GM18858 (cell line): Measurements from ENCODE around the gene NBAS.
"Not testable (repeated sequence)": the region's sequence is repeated elsewhere in the genome, so short reads cannot be mapped to it uniquely, and the experiment has no call there.

Experiments
- ATAC-seq: cut with Tn5 transposase; IDR thresholded peaks from one replicate; pipeline ENCODE4 v1.9.1; 2021; ENCODE audit not compliant: unreplicated experiment

The NBAS gene

DNA sequence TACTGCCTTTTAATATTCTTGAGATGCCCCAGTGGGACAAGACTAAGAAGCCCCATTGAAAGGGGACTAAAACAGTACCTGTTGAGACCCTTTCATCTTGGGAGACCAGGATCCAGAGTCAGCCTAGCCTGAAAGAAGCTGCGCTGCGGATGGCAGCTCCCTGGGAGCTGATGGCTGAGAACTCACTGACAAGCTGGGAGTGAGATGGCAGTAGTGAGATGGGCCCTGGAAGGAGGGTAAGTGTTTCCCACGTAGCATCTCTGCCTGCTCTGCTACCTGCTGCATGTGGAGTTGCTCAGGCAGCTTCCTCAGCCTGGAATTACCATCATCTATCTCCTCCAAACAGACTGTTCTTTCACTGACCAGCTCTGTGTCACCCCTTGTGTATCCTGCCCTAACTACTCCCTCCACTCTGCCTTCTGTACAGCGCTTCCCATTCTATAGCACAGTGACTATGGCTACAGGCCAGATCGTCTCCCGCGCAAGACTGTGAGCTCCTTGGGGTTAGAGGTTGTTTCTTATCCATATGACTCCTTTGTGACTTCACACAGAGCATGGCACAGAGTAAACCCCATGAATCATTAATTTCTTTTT is 330.4 kb downstream of the NBAS start:
- no peak for ATAC-seq

DNA sequence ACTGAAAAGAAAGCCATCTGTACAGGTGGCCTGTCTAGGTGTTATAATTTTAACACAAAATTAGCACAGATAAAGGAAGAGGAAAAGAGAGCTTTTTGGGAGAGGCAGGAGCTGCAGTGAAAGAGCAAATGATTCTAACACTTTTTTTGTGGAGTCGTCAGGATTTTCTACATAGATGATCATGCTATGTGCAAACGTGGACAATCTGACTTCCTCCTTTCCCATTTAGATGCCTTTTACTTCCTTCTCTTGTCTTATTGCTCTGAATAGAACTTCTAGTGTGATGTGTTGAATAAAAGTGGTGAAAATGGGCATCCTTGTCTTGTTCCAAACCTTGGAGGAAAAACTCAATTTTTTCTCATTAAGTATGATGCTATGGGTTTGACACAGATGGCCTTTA is 334.5 kb downstream of the NBAS start:
- ATAC-seq = no peak

DNA sequence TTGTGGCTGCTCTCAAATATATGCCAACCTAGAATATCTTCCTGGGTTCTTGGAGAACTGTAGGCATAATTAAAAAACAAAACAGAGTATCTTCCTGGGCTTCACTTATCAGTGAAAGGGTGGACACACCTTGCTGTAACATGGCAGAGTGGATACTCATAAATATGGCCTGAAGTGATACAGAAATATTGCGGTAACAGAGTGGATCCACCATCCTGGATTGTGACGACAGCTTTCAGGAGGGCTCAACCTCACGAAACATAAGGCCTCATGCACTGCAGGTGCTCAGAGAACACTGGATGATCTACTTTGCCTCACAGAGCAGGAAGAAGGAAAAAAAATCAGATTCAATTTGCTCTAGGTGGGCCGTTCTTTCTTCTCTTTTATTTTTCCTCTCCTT is 336.0 kb downstream of the NBAS start:
- no peak for ATAC-seq

DNA sequence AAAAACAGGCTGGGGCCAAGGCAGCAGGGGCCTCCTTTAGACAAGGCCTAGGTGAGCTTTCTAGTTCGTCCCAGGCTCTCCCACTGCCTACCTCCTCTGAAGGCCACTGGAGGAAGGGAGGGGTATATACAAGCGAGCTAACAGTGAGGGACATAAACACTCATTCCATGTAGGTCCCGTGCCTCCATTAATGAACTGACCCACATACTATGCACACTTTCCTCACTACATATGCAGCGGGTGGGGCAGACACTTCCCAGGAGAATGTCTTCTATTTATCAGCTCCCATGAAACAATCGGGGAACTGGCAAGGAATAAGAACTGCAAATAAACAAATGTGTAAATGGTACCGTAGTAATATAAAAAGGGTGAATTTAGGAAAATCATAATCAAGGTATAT is 336.5 kb downstream of the NBAS start:
- ATAC-seq = no peak

DNA sequence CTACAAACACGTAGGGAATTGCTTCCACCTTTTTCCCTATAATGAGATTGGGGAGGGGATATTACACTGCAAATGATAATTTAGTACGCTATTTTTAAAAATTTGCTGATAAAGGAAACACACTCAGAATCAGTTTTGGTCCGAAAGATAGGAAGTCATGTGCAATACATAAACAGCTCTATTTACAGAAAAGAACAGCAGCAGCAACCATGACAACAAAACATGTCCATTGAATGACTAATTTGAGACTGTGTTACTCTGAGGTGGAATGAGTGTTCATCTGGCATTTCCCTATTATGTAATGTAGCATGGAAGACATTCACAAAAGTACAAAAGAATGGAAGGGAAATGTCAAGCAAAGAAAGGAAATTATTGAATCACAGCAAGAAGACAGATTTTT is 337.2 kb downstream of the NBAS start:
- no peak for ATAC-seq

DNA sequence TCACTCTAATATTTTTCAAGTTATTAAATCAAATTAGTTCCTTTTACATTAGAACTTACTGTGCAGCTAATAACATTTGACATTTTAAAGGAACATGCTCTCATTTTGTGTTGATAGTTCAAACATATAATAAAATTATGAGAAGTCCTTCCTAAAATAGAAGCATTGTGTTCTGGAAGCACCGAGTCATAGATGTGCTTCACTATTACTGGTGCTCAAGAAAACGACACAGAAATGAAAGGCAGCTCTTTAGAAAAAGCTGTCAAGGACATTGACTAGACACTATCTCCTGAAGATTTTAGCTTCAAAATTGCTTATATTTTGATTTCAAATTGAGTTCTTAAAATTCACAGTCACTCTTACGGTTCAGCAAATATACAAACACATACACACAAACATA is 338.3 kb downstream of the NBAS start:
- no peak for ATAC-seq

DNA sequence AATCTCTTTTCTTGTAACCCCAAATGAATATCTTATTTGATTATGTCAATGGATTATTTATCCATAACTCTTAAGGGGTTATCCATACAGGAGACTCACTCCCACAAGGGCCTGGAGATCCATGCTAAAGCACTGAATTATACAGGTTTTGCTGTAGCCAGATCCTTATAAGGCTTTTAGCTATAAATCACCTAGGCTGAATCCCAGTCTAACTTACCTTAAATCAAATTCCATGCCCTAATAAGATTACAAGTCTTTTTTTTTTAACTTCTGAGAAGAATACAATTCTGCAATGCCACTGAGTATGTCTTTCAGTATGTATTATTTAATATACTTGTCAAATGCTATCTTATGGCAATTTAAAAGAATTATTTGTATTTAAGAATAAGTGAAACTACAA is 340.5 kb downstream of the NBAS start:
- no peak for ATAC-seq

DNA sequence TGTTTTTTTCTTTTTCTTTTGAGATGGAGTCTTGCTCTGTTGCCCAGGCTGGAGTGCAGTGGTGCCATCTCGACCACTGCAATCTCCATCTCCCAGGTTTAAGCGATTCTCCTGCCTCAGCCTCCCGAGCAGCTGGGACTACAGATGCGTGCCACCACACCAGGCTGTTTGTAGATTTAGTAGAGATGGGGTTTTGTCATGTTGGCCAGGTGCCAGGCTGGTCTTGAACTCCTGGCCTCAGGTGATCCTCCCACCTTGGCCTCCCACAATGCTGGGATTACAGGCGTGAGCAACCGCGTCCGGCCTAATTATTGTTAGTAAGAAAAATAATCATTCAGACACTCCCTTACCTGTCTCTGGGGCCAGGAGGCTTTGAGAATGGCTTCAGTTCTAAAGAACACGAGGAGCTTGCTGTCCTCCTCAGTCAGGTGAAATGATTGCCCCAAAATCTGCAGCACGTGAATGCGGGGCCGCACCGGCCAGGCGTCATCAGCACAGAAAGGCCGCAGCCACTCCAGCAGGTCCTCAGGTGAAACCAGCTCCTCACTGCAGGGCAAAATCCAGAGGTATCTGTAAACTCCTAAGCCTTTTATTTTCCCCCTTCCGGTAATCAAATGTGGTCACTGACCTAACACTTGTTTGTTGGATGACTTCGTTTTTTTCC is 342.6 kb downstream of the NBAS start:
- ATAC-seq = no peak

DNA sequence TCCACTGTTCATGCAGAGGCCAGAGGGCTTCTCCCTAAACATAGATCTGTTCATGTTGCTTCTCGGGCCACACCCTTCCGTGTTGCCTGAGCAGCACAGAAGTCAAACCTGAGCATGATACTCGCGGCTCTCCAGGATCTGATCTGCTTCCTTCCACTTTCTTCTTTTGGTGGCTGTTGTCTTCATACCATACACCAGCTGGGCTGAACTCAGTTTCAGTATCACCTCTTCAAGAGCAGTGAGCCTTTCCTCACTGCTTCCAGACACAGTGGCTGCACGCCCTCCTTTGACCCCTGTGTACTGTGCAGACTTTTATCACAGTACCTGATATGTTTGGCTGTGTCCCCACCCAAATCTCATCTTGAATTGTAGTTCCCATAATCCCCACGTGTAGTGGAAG is 348.9 kb downstream of the NBAS start:
- ATAC-seq = no peak

DNA sequence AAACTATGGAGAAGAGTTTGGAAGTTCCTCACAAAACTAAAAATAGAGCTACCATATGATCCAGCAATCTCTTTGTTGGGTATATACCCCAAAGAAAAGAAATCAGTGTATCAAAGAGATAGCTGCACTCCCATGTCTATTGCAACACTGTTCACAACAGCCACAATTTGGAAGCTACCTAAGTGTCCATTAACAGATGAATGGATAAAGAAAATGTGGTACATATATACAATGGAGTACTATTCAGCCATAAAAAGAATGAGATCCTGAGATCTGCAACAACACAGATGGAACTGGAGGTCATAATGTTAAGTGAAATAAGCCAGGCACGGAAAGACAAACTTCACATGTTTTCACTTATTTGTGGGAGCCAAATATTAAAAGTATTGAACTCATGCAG is 350.6 kb downstream of the NBAS start:
- ATAC-seq = not testable (repeated sequence)

DNA sequence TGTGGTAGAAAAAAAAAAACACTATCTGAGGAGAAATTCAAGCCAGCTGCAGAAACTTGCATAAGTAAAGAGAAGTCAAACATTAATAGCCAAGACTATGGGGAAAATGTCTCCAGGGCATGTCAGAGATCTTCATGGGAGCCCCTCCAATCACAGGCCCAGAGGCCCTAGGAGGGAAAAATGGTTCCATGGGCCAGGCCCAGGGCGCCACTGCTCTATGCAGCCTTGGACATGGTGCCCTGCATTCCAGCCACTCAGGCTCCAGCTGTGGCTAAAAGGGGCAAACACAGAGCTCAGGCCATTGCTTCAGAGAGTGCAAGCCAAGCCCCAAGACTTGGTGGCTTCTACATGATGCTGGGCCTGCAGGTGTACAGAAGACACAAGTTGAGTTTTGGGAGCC is 354.7 kb downstream of the NBAS start:
- ATAC-seq = no peak

DNA sequence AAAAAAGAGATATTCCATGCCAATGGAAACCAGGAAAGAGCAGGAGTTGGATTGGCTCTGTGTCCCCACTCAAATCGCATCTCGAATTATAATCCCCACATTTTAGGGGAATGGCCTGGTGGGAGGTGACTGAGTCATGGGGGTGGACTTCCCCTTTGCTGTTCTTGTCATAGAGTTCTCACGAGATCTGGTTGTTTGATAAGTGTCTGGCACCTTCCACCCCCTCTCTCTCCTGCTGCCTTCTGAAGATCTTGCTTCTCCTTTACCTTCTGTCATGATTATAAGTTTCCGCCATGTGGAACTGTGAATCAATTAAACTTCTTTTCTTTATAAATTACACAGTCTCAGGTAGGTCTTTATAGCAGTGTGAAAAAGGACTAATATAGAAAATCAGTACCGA is 355.6 kb downstream of the NBAS start:
- no peak for ATAC-seq

DNA sequence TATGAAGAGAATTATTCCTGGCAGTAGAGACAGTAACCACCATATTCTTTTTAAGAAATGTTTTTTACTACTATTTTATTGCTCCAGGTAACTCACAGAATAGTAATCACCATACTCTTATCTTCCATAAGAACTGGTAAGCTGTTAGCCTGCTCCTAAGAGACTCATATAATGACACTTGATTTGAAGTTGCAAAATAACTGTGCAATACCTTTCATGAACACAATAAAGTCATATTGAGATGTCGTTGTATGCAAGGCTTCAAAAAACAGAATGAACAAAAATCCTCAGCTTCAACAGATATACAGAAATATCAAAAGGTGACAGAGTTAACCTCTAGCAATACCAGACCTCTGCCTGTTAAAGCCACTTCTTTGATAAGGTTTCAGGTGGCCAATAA is 360.1 kb downstream of the NBAS start:
- no peak for ATAC-seq

DNA sequence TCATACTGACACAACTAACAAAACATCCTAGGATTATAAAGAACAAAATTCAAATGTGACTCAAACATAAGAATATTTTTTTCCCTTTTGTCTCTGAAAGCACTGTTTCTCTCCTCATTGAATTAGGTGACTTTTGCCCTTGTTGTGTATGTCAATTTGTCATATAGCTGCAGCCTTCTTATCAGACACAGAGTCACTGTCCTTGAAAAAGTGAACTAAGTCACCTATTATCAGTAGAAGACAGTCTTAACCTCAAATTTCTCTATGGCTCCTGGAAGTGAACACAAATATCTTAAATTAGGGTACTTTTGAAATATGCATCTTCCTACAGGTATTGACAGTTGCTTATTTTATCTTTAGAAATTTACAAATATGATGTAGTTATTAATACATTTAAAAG is 360.6 kb downstream of the NBAS start:
- ATAC-seq = no peak

DNA sequence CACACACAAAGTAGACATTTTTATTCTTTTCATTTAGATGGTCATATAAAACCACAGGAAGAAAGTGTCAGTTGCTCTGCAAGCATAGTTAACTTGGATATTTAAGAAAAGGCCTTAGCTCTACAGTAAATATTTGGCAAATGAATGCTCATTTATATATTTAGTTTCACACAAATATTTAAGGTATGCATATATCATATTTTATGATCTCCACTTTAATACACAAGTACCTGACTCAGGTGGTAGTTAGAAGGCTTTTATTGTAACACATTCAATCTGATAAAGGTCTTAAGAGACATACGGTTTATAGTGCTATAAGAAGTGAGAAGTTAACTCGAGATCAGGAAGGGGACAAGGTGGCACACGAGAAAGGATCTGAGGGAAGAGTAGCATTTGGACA is 363.1 kb downstream of the NBAS start:
- no peak for ATAC-seq

DNA sequence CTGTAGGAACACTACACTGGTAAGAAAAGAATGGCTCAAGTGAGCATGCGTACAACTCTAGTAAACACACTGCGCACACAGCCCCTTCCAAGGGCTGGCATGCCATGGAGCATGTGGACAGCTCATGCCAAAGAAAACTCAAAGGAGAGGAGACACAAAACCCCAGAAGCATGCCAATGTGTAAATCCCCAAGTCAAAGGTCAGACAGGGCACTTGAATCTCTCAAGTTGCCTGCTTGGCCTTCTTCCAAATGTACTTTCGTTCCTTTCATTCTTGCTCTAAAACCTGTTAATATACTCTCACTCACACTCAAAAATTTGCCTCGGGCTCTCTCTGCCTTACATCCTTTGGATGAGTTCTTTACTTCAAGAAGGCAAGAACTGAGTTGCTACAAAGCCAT is 365.3 kb downstream of the NBAS start:
- ATAC-seq = no peak

DNA sequence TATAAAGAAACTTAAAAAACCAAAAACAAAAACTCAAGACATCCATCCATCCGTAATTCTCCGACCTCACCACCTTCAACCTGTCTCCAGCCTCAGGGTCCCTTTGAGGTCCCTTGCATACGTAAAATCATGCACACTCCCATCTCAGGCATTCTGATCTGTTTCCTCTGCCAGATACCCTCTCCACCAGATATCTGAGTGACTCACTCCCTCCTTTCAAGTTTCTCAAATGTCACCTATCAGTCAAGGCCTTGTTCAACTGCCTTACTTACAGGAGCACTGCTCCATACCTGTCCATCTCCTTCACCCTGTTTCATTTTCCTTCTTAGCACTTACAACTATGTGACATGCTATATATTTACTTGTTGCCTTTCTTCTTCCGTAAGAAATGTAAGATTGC is 369.3 kb downstream of the NBAS start:
- no peak for ATAC-seq

DNA sequence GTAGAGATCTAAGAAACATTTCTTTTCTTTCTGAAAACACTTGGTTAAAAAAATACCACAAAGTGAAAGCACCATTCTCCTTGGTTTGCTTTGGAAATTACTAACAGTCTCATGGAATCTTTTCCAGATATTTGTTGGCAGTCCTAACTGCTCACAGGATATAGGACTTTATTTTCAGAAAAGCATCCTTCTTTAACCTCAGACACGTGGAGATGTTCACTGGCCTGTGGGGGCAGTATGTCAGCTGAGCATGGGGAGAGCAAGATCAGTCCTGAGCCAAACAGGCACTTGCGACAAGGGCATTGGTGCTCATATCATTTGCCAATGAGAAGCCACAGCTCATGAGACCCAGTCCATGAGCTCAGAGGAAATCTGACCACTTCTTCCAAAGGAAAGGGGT is 371.9 kb downstream of the NBAS start:
- no peak for ATAC-seq

DNA sequence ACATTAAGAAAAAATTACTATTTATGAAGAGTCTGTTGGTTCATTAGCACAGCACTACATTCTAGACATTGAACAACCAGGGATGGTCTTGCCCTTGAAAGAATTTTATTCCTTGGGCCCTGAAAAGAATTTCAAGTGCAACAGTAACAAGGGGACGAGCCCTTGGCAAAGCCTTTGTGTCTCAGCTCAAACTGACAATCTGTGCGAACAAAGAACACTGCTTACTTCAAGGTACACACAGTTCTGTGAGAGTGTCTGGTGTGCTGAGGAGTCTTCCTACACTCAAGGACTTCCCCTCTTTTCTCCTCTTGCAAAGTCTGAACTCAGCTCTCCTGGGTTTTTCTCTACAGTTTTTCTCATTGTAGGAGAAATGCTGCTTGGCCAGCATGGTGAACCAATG is 373.4 kb downstream of the NBAS start:
- no peak for ATAC-seq

DNA sequence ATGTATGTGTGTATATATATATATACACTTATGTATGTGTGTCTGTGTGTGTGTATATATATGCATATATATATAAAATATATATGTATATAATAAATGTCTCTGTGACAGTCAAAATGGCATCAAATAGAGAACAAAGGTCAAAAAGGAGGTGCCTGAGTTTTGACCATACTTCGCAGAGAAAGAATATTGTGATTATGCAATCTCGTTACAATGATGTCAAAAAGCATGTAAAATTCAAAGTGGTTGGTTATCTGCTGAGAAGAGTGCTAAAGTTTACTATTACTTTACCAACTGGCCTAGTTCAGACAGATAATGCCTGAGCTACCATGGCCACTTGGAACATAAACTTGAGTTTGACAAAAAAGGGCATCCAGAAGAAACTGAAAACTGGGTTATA is 375.0 kb downstream of the NBAS start:
- no peak for ATAC-seq

DNA sequence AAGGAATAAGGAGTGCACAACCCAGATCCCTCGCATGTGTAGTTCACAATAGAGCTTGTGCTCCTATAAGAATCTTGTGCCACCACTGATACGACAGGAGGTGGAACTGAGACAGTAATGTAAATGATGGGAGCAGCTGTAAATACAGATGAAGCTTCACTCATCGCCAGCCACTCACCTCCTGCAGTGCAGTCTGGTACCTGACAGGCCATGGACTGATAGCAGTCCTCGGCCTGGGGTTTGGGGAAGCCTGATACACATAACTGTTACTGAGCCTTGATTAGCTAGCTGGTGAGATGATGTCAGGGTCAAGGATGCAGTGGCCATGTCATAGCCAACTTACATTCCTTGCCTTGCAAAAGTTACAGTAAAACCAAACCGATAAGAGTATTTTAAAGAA is 376.6 kb downstream of the NBAS start:
- no peak for ATAC-seq

DNA sequence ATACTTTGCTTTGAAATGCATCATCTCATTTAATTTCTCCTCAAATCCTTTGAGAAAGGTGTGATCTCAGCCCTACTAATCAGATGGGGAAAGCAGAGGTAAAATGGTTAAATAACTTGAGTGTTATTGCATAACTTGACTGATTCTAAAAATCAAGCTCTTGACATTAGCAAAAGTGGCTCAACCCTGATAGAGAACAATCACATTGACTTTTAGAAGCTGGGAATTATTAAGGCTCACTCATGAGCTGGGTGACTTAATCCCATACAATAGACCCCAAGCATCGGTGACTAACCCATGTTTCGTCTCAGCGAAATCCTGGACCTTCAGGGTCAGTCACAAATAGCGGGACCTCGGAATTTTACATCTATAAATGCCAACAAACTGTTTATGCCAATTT is 378.9 kb downstream of the NBAS start:
- no peak for ATAC-seq

DNA sequence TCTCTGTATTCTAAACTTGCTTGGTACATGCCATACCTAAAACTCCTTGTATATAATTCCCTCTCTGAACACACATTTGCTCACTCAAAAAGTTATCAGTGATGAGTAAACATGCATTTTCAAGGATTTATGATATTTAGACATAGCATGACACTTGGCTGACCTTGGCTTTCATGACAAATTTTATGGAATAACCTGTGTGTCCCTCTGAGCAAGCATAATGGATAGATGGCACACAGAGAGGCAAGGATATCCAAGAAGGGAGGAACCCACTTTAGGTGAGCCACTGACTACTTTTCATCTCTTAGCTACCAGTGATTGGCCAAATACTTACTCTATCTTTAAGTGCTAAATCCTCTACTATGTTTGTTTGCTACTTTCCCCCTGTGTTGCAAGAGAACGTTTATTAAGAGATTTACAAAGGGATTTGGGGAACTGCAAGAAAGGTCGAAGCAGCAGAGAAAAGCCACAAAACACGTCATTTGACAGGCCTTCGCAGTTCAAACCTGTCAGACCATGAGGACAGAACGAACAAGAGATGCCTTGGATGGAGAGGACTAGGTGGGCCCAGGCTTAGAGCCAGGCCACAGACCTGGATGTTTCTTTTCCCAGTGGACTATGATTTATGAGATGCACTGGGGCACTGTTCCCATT is 379.9 kb downstream of the NBAS start:
- ATAC-seq = no peak
